ENCODE data around the gene ABCC3. TPM values are rescaled to one million over a fixed set of nuclear protein-coding genes. Genes with fewer than 3 reads are reported as not detected.

The ABCC3 gene
- total and polyA plus RNA-seq, 2 donors (not counting 3 experiments of a cell fraction or from before 2014, with no cell fraction given) = 1.1 to 2.6 TPM

DNA sequence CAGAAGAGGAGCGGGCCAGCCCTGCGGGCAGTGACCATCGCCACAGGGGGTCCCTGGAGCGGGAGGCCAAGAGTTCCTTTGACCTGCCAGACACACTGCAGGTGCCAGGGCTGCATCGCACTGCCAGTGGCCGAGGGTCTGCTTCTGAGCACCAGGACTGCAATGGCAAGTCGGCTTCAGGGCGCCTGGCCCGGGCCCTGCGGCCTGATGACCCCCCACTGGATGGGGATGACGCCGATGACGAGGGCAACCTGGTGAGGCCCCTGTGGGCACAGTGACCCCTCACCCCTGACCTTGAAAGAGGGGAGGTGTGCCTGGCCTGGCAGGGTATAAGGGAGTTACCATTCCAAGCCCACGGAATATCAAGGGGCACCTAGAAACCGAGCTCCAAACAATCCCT, 35.1 kb upstream of the ABCC3 start:
- Histone ChIP-seq H3K4me2 (ENCODE audit: insufficient read depth, low read length) (no peak overlapping the region), H3K9me3 (replicated peaks; ENCODE audit: control insufficient read depth, insufficient read depth, low read length) (no peaks in the 10 kb centered on the region), H3K27ac (ENCODE audit: insufficient read depth, low read depth, low read length) (no peak overlapping the region), H3K79me2 (ENCODE audit: control insufficient read depth, insufficient read depth, low read length) (no peaks in the 10 kb centered on the region), H4K20me1 (replicated peaks; ENCODE audit: control insufficient read depth, extremely low read depth, insufficient read depth, low read length) (no peaks in the 10 kb centered on the region), H2AFZ (ENCODE audit: low read depth, low read length) (no peak overlapping the region), H3K4me1 (ENCODE audit: control insufficient read depth, extremely low read depth, insufficient read depth, low read length) (peaks cover 6% of the 10 kb centered on the region), H3K27me3 (ENCODE audit: control insufficient read depth in 2 of 2, insufficient read depth in 2 of 2, low read length in 2 of 2) (no peaks in the 10 kb centered on the region), H3K36me3 (ENCODE audit: control insufficient read depth in 2 of 2, extremely low read depth in 1 of 2, insufficient read depth in 2 of 2, low read length in 2 of 2) (no peaks in the 10 kb centered on the region), H3K9me1 (replicated peaks; ENCODE audit: control insufficient read depth, extremely low read depth, insufficient read depth, low read length) (no peaks in the 10 kb centered on the region), H3K4me3 (replicated peaks in 1 of 3; ENCODE audit: insufficient read depth in 1 of 3, low read depth in 1 of 3, low read length in 3 of 3) (no peak overlapping the region), H3K9ac (replicated peaks; ENCODE audit: extremely low read depth, insufficient read depth, low read length) (no peak overlapping the region)
- BruUV-seq (replicated peaks) = no TSS peak
- FAIRE-seq = no peak
- TF ChIP-seq POLR2A (IDR thresholded peaks at IDR 0.05; ENCODE audit: low read depth, low read length) (no peak), JUN (IDR thresholded peaks at IDR 0.05; ENCODE audit: borderline replicate concordance, insufficient read depth, insufficient read length, low read depth) (no peak), FOS (IDR thresholded peaks at IDR 0.05; ENCODE audit: borderline replicate concordance, insufficient read depth, low read length) (no peak), MYC (IDR thresholded peaks at IDR 0.05; ENCODE audit: low read depth, low read length) (no peak), EZH2 (IDR thresholded peaks at IDR 0.05; ENCODE audit: borderline replicate concordance, low read depth, low read length, severe bottlenecking) (no peak), POLR2AphosphoS5 (IDR thresholded peaks at IDR 0.05; ENCODE audit: insufficient read depth, low read depth, low read length) (no peak), GATA2 (IDR thresholded peaks at IDR 0.05; ENCODE audit: insufficient read depth, insufficient read length, low read depth, low read length) (no peak)
- TF ChIP-seq, protein P1, sequence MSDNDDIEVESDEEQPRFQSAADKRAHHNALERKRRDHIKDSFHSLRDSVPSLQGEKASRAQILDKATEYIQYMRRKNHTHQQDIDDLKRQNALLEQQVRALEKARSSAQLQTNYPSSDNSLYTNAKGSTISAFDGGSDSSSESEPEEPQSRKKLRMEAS (IDR thresholded peaks at IDR 0.05; ENCODE audit: insufficient read depth, insufficient read length) = no peak
- DNase-seq (ENCODE audit: low read depth, low spot score) = no peak
- intact Hi-C loops (cut with micrococcal nuclease) (loop anchor here (5.0 kb wide), 1 partner anchor 37 kb away; the partner anchor contains the start of gene CACNA1G), dilution Hi-C loops (cut with MboI; ENCODE audit: extremely low pct_ligation_motif_present, low sequenced_read_pairs) (no loop called here)
- ChIA-PET CTCF (interaction anchor here (0.6 to 2.3 kb wide), 8 partner anchors 10 to 95 kb away, joined by 3 to 11 read pairs (median 4); no protein-coding TSS in a partner anchor), POLR2A (no interaction called here)

All from endothelial cell of umbilical vein (primary cell).